AG10803 (cell line): ENCODE measurements around the gene PLPPR1.

ENCODE experiments used
- DNase-seq: peaks from one replicate; pipeline ENCODE4 v3.0.0; 2010; ENCODE audit warnings: low read depth
- H3K4me3 ChIP-seq: 2 replicates; pipeline ENCODE4 v1.5.1; 2011; ENCODE audit warnings: mild to moderate bottlenecking, low read length, control low read depth
- CTCF ChIP-seq: conservative IDR thresholded peaks from 2 replicates; pipeline ENCODE4 v1.5.1; 2011; ENCODE audit warnings: mild to moderate bottlenecking, low read length, control low read depth, inconsistent platforms

Gene PLPPR1

GRCh38 chr9:101014566-101014965, 14.0 kb upstream of the PLPPR1 start:
- DNase-seq, result no peak
- no peak overlapping the region for H3K4me3 ChIP-seq
- TF ChIP-seq CTCF, result no peak

GRCh38 chr9:101018467-101018866, 10.1 kb upstream of the PLPPR1 start:
- no peak for DNase-seq
- TF ChIP-seq CTCF, result no peak
- H3K4me3 ChIP-seq, result no peak overlapping the region

- no peak for DNase-seq
- TF ChIP-seq CTCF, result no peak
- H3K4me3 ChIP-seq, result no peak overlapping the region
These were observed 5.8 kb upstream of the PLPPR1 start for GRCh38 chr9:101022704-101023103.

- no peak for TF ChIP-seq CTCF
- no peak for DNase-seq
- H3K4me3 ChIP-seq, result no peak overlapping the region
These were observed 2.6 kb upstream of the PLPPR1 start for GRCh38 chr9:101025940-101026339.

GRCh38 chr9:101026824-101027223, 1.7 kb upstream of the PLPPR1 start:
- TF ChIP-seq CTCF, result no peak
- H3K4me3 ChIP-seq, result no peak overlapping the region
- DNase-seq, result no peak

GRCh38 chr9:101027236-101027635, 1.3 kb upstream of the PLPPR1 start:
- H3K4me3 ChIP-seq, result no peak overlapping the region
- DNase-seq, result no peak
- no peak for TF ChIP-seq CTCF

GRCh38 chr9:101027733-101028345, 688 bp upstream of the PLPPR1 start:
- TF ChIP-seq CTCF, result no peak
- peak overlapping the region; percentile 57 for H3K4me3 ChIP-seq
- DNase-seq, result no peak
